ENCODE data around the gene GXYLT1.
"Not testable (repeated sequence)": the region's sequence is repeated elsewhere in the genome, so short reads cannot be mapped to it uniquely, and the experiment has no call there.

GXYLT1 gene, protein sequence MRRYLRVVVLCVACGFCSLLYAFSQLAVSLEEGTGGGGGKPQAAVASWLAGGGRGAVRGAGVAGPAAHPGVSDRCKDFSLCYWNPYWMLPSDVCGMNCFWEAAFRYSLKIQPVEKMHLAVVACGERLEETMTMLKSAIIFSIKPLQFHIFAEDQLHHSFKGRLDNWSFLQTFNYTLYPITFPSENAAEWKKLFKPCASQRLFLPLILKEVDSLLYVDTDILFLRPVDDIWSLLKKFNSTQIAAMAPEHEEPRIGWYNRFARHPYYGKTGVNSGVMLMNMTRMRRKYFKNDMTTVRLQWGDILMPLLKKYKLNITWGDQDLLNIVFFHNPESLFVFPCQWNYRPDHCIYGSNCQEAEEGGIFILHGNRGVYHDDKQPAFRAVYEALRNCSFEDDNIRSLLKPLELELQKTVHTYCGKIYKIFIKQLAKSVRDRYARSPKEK

DNA sequence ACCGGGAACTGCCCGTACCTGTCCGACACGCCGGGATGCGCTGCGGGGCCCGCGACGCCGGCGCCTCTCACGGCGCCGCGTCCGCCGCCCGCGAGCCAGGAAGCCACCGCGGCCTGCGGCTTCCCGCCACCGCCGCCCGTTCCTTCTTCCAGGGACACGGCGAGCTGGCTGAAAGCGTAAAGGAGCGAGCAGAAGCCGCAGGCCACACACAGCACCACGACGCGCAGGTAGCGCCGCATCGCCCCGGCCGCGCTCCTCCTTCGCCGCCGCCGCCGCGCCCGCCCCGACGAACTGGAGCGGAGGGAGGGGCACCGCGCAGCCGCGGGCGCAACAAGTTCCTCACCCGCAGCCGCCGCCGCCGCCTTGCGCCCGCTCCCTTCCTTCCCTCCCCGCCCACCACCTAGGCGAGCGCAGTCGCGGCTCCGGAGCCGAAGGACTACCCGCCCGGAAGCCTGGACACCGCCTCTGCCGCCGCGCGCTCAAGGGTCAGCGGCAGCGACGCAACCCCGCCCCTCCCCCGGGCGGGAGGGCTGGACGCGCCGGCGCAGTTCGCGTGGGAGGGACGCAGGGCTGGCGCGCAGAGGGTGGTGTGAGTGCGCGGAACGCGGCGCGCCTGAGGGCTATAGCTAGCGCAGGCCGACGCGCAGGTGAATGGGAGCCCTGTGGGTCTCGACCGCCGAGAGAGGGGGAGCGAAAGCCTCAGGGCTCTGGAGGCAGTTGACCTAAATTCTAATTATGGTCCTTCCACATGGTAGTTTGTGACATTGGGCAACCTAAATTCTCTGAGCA, at the start of gene GXYLT1:
Gene GXYLT1, minus strand, starts transcription at position 467 of the 789 bp plus-strand sequence. Its CDS starts 228 bp downstream, at position 239.
- peak; percentile 80 for DNase-seq (ENCODE audit: low read depth, low spot score)

DNA sequence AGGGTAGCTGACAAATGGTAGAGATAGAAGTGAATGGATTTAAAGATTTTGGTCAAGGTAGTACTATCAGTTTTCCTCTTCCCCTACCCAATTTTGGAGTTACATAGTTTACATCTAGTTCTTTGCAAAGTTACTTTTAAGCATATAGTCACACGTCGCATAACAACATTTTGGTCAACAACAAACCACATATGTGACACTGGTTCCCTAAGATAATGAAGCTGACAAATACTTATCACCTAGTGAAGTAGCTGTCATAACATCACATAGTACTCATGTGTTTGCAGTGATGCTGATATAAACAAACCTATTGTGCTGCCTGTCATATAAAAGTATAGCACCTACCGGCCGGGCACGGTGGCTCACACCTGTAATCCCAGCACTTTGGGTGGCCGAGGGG, 48.0 kb upstream of the GXYLT1 start:
- no peak for DNase-seq (ENCODE audit: low read depth, low spot score)

DNA sequence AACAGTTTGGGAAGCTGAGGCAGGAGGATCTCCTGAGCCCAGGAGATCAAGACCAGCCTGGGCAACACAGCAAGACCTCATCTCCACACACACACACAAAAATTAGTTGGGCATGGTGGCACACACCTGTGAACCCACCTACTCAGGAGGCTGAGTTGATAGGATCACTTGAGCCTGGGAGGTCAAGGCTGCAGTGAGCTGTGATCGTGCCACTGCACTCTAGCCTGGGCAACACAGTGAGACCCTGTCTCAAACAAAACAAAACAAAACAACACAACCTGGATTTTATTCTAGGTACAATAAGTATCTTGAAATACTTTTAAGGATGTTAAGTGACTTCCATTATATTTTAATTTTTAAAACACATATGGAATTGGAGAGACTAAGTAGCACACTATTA, 47.6 kb upstream of the GXYLT1 start:
- DNase-seq (ENCODE audit: low read depth, low spot score), result no peak

DNA sequence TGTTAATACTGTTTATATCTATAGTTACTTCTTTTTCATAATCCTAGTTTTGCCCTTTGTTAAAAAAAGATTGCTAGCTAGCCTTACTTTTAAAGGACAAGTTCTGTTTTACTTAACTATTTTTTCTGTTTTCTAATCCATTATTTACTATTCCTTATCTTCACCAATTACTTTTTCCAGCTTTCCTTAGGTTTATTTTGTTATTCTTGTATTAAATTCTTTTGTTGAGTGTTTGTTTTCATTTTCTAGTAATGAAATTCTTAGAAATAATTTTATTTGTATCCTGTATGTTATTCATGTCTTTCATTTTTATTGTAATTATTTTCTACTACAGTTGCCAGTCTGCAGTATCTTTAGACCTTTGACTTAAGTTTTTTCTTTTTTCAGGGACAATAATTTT, 45.7 kb upstream of the GXYLT1 start:
- no peak for DNase-seq (ENCODE audit: low read depth, low spot score)

DNA sequence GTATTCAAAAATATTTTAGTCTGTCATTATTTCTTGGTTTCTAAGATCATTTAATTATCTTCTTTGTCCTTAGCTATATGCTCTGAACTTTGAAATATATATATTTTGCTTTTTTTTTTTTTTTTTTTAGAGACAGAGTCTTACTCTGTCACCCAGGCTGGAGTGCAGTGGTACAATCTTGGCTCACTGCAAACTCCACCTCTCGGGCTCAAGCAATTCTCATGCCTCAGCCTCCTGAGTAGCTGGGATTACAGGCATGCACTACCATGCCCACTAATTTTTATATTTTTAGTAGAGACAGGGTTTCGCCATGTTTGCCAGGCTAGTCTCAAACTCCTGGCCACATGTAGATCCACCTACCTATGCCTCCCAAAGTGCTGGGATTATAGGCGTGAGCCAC, 43.6 kb upstream of the GXYLT1 start:
- not testable (repeated sequence) for DNase-seq (ENCODE audit: low read depth, low spot score)

DNA sequence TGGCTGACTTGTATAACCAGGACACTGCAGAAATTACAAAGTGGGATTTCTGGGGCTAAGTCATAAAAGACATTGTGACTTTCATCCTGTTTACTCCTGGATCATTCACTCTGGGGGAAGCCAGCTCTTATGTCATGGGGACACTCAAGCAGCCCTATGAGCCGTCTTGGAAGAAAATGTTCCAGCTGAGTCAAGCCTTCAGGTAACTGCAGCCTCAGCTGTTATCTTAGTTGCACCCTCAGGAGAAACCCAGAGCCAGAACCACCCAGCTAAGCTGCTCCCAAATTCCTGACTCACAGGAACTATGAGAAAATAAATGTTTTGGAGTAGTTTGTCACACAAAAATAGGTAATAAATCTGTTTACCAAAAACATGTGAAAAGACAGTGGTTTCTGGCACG, 43.1 kb upstream of the GXYLT1 start:
- no peak for DNase-seq (ENCODE audit: low read depth, low spot score)

DNA sequence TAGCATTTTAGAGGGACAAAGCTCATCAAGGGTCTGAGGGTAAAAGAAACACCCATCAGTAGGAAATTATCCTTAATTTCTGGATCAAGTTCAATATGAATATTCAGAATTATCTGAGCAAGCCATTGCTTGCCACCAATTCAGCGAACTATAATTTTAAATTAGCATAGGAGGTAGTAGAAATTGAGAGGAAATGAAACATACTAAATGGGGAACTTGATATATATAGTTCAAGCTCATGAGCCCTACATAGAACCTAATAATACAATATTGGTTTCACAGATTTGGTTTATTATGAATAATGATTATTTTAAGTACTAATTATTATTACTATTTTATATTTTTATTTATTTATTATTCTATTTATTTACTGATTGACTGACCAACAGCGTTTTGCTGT, 42.1 kb upstream of the GXYLT1 start:
- no peak for DNase-seq (ENCODE audit: low read depth, low spot score)

DNA sequence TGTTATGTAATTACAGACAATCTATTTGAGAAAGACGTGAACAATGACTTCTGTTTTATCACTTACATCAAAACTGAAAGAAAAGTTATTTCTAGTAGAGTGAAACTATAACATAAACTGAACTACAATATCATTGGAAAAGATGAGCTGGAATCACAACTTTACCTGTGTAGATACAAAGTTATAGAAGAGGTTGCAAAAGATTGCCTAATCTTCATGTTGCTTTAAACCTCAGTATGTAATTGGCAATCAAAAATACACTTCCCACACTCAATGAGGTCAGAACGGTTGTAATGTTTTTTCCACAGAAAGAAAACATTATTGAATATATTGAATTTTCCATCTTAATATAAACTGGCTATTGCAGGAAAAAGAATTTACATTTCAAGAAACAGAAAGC, 37.7 kb upstream of the GXYLT1 start:
- DNase-seq (ENCODE audit: low read depth, low spot score), result no peak

DNA sequence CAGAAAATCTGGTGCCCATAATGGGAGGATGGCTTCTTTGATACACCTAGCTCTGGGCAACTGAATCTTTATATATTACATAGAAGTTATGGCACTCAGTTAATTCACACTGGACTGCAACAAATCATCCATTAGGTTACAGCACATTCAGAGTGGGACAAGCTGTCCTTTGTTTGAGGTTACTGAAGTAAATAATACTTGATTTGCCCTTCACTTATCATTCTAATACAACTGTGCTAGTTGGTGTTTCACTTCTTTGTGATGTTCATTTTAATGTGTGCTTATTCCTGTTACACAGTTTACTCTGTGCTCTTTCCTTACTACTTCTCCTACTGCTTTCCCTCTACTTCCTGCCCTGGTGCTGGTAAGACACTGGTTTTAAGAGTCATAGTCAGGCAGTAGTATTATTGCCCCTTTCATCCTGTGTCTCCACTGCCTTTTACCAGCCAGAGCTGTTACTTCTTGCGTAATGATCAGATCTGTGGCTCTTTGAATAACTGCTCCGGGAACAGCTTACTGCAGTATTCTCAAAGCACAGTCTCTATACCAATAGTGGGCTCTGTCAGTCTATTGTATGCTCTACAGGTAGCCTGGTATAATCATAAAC, 36.4 kb upstream of the GXYLT1 start:
- DNase-seq (ENCODE audit: low read depth, low spot score), result no peak

DNA sequence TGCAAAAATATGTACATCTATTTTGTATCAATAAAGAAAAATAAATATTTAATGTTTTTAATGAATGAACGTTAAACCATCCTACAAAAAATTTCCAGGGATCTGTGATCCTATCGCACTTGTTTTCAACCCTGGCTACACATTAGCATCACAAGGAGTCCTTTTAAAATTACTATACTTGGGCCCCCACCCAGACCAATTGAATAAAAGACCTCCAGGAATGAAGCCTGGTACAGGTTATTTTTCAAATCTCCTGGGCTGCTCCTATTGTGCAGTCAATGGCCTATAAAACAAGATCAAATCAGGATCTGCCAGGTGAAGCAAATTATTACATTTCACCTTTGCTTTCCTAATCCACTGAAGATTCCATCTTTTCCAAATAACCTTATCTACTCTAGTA, 33.4 kb upstream of the GXYLT1 start:
- DNase-seq (ENCODE audit: low read depth, low spot score), result no peak

DNA sequence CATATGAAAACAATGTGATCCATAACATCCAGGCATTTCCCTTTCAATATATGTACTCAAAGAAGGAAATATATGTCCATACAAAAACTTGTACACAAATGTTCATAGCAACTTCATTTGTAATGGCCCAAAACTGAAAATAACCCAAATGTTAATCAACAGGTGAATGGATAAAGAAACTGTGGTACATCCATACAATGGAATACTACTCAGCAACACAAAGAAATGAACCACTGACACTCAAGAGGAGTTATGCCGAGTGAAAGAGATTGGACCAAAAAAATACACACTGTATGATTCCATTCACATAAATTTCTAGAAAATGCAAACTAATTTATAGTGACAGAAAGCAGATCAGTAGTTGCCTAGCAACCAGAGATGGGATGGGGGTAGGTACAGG, 30.3 kb upstream of the GXYLT1 start:
- no peak for DNase-seq (ENCODE audit: low read depth, low spot score)

DNA sequence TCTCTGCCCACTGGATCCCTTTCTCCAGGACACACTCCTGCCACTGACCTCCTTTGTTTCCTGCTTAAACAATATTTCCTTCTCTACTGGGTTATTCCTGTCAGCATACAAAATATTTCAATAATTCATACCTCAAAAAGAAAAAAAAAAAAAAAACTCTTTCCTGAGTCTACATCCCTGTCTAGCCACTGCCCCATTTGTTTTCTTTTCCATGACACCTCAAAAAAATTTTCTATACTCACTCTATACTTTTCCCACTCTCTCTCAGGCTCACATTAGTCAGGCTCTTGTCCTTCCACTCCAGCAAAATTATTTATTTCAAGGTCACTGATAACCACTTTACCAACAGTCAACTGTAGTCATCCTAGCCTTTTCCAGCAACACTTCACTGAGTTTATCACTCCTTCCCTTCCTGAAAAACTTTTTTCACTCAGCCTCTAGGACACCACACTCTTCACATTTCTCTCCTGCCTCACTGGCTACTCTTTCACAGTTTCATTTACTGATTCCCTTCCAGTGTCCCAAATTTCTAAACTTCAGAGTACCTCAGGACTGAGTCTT, 29.4 kb upstream of the GXYLT1 start:
- DNase-seq (ENCODE audit: low read depth, low spot score), result no peak

DNA sequence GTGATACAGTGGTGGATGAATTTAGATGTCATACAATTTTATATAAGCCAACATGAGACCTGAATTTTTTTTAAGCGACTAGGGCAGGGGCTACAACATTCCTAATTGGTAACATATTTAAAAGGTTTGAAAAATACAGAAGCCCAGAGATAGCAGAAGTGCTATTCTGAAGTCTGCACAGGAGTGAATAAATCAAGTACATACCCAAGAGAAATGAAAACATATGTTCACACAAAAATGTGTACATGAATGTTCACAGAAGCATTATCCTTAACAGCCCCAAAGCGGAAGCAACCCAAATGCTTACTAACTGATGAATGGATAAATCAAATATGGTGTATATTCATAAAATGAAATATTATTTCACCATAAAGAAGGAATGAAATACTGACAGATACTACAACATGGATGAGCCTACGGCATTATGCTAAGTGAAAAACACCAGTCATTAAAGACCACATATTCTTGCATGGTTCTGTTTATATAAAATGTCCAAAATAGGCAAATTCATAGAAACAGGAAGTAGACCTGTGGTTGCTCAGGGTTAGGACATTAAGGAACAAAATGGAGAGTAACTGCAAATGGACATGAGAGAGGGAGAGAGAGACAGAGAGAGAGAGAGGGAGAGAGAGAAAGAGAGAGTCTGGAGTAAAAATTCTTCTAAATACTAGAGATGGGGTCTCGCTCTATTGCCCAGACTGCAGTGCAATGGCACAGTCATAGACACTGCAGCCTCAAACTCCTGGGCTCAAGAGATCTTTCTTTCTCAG, 28.0 kb upstream of the GXYLT1 start:
- DNase-seq (ENCODE audit: low read depth, low spot score), result no peak

DNA sequence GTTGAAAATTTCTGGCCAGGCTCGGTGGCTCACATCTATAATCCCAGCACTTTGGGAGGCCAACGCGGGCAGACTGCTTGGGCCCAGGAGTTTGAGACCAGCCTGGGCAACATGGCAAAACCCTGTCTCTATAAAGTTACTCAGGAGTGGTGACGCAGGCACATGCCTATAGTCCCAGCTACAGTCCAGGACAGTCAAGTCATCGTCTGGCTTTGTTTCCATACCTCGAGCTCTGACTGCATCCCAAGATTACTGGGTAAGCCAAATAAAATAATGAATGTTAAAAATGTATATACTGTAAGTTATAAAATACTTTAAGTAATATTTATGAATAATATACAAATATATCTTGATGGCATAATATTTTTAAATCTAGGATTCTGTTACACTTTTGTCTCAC, 23.0 kb upstream of the GXYLT1 start:
- DNase-seq (ENCODE audit: low read depth, low spot score), result no peak

DNA sequence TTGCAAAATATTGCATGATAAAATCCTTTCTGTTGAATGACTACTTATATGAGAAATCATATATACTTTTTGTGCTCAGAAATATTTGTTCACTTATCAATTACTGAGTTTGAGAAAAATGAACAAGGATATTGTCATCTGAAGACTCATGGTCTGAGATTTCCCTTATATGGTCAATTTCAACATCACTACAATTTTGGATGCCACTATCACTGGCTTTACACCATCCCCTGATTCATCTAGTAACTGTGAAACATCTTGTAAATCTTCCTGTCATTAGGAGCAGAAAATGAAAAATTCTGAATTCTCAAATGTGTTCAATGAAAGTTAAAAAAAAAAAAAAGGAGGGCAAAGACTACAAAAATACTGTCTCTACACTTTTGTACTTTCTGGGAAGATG, 21.8 kb upstream of the GXYLT1 start:
- DNase-seq (ENCODE audit: low read depth, low spot score), result no peak

DNA sequence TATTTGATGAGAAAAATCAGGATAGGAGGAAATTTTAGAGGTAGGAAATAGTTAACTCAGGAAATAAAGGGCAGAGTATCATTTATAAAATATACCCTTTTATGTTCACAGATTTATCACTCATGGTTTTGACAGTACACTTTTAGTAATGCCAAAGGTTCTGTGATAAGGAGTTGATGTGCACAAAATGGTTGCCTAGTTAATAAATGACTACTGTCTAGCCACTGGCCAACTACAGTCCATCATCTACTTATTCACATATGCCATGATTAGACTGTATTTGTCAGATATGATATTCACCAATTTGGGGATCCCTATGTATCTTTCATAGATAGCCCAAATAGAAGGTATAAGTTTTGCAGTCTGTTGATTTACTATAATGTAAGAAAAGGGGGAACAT, 19.2 kb upstream of the GXYLT1 start:
- no peak for DNase-seq (ENCODE audit: low read depth, low spot score)

DNA sequence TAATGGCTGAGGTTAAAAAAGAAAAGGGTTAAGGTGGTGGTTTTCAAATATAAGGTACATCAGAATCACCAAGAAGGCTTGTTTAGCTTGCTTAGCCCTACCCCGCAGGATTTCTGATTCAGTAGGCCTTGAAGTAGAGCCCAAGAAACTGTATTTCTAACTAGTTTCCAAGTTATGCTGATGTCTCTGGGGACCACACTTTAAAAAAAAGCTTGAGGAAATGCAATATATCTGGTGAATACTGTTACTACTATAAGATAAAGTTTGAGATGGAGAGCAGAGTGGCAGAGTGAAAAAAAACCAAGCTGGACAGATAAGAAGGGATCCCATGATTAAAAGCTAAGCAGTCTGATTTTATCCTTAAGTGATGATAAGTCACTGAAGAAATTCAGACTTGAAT, 18.3 kb upstream of the GXYLT1 start:
- no peak for DNase-seq (ENCODE audit: low read depth, low spot score)

DNA sequence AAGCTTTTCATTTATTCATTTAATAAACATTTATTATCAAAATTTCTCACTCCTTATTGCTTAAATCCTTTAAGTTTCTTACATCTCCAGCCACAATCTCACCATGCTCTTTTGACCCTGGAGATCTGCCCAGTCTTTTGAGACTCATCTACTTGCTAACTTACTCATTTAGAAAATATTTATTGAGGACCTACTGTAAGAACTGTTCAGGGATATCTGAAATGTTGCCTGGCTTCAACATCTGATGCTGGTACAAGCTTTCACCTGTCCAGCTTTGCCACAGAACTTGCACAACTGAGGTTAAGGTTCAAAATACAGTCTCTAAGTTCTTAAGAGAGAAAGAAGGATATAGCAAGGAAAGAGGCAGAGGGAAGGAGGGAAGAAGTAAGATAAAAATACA, 17.5 kb upstream of the GXYLT1 start:
- no peak for DNase-seq (ENCODE audit: low read depth, low spot score)

DNA sequence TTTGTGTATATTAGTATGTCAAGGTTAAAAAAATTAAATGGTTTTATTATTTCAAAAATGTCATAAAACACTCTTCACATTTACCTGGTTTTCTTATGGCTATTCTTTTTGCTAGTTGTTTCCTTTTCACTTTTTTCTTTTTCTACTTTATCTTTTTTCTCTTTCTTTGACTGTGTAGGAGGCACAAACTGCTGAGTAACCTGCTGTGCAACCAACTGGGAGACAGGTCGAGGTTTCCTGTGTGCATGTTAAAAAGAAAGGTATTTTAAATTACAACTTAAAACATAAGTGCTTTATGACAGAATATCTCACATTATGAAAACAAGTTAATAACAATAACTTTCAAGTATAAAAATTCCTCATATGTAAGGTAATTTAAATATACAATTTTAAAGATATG, 16.9 kb upstream of the GXYLT1 start:
- DNase-seq (ENCODE audit: low read depth, low spot score), result no peak

DNA sequence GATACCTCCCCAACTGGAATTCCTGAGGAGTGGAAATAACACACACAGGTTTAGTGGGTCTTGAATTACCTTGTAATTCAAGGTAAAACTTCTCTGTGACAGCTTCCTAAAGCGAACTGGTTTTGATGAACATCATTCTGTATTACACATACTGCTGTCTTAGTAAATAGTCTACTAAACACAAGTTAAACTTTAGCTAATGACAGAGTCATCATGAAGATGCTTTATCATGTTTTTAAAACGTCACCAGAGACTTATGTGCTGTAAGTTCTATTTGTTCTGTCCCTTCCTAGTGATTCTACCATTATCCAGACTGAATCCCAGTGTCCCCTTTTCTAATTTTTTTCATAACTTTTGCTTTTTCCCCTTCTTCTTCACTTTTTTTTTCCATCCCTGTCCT, 11.6 kb upstream of the GXYLT1 start:
- DNase-seq (ENCODE audit: low read depth, low spot score), result no peak

DNA sequence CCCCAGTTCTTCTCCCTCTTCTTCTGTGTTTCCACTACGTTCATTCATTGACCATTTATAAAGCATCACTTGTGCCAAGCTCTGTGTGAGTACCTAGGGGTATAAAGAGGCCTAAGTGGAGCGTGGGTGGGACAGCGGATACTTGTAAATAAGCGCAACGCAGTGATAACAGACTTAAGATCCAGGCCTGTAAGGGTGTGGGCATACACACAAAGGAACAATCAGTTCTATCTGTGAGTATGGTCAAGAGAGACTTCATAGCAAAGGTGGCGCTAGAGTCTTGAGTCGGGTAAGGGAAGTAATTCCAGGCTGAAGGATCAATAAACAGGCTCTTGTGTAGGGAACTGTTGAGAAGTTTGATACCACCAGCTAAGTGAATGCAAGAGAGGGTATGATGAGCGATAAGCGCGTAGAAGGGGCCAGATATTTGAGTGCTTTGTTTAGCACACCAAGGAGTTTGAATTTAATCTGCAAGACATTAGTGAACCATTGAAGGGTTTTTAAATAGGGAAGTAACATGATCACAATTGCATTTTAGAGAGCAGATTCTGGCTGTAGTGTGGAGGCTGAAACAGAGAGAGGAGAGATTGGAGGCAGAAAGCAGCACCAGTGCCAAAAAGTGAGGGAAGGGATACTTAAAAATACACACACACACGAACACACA, 1.0 kb upstream of the GXYLT1 start:
- no peak for DNase-seq (ENCODE audit: low read depth, low spot score)
